ENCODE data around the gene NECTIN3.

The NECTIN3 gene

GRCh38 chr3:111210866-111211564 lies 139.4 kb downstream of the NECTIN3 start:
- no peak for FAIRE-seq

GRCh38 chr3:111212511-111212910 lies 140.9 kb downstream of the NECTIN3 start:
- no peak for FAIRE-seq

- FAIRE-seq = no peak
Observed at GRCh38 chr3:111215481-111215880, 143.9 kb downstream of the NECTIN3 start.

GRCh38 chr3:111218615-111219014 lies 147.0 kb downstream of the NECTIN3 start:
- FAIRE-seq = no peak

GRCh38 chr3:111227216-111227615 lies 155.6 kb downstream of the NECTIN3 start:
- no peak for FAIRE-seq

GRCh38 chr3:111229301-111229700 lies 157.7 kb downstream of the NECTIN3 start:
- FAIRE-seq = no peak

GRCh38 chr3:111236836-111237713 lies 165.5 kb downstream of the NECTIN3 start:
- no peak for FAIRE-seq

- no peak for FAIRE-seq
Observed at GRCh38 chr3:111237946-111238345, 166.3 kb downstream of the NECTIN3 start.

GRCh38 chr3:111238885-111239284 lies 167.3 kb downstream of the NECTIN3 start:
- no peak for FAIRE-seq

- no peak for FAIRE-seq
Observed at GRCh38 chr3:111241960-111242359, 170.3 kb downstream of the NECTIN3 start.

All from G401.6 (cell line).